Endodermal cell (in vitro differentiated cells): ENCODE results near the gene KDM7A. TPM values are rescaled to one million over a fixed set of nuclear protein-coding genes. Genes with fewer than 3 reads are reported as not detected.

Source experiments
- DNase-seq: peaks from one replicate; pipeline ENCODE4 v3.0.0-alpha.2; 2017
- H3K27ac ChIP-seq: 2 replicates; pipeline ENCODE4 v1.5.1; 2013; ENCODE audit warnings: mild to moderate bottlenecking, low read depth, low read length, moderate library complexity
- H3K27me3 ChIP-seq: 2 replicates; pipeline ENCODE4 v1.6.1; 2013; ENCODE audit warnings: mild to moderate bottlenecking, low read length, moderate library complexity; ENCODE audit not compliant: insufficient read depth, control insufficient read depth, poor library complexity, severe bottlenecking
- H3K36me3 ChIP-seq: 2 replicates; pipeline ENCODE4 v1.7.0; 2013; ENCODE audit warnings: mild to moderate bottlenecking, low read length, moderate library complexity; ENCODE audit not compliant: control insufficient read depth, insufficient read depth
- H3K4me1 ChIP-seq: one replicate; pipeline ENCODE4 v1.7.0; 2013; ENCODE audit warnings: low read length; ENCODE audit not compliant: control insufficient read depth, insufficient read depth
- H3K4me3 ChIP-seq: 2 replicates; pipeline ENCODE4 v1.5.1; 2013; ENCODE audit warnings: mild to moderate bottlenecking, low read length, moderate library complexity
- H3K9ac ChIP-seq: 2 replicates; pipeline ENCODE4 v1.6.1; 2013; ENCODE audit warnings: mild to moderate bottlenecking, low read length, moderate library complexity; ENCODE audit not compliant: poor library complexity, severe bottlenecking; ENCODE audit errors: extremely low read depth
- H3K9me3 ChIP-seq: 2 replicates; pipeline ENCODE4 v1.6.1; 2013; ENCODE audit warnings: mild to moderate bottlenecking, low read length, moderate library complexity; ENCODE audit not compliant: control insufficient read depth
- H3K27ac Mint-ChIP-seq: 2 replicates; pipeline ENCODE4 v1.8.0; 2020; ENCODE audit warnings: mixed read lengths
- H3K27me3 Mint-ChIP-seq: 2 replicates; pipeline ENCODE4 v1.8.0; 2021; ENCODE audit warnings: mild to moderate bottlenecking, mixed read lengths; ENCODE audit not compliant: insufficient read depth
- H3K36me3 Mint-ChIP-seq: 2 replicates; pipeline ENCODE4 v1.8.0; 2020; ENCODE audit warnings: low read depth, mixed read lengths
- H3K4me1 Mint-ChIP-seq: 2 replicates; pipeline ENCODE4 v1.8.0; 2020; ENCODE audit warnings: mixed read lengths
- H3K4me3 Mint-ChIP-seq: 2 replicates; pipeline ENCODE4 v1.8.0; 2020; ENCODE audit warnings: mild to moderate bottlenecking, moderate library complexity, mixed read lengths
- H3K9me3 Mint-ChIP-seq: 2 replicates; pipeline ENCODE4 v1.8.0; 2020; ENCODE audit warnings: mild to moderate bottlenecking, mixed read lengths
- WGBS, 2 experiments: methylation state at CpG; one replicate each; pipeline versions ENCODE4 v1.1.5 to v1.1.7; 2013; ENCODE audit warnings: missing lambda C conversion rate in 2 of 2, mixed read lengths in 1 of 2; ENCODE audit not compliant: insufficient coverage in 1 of 2, insufficient read length in 1 of 2; 5-methylcytosine and 5-hydroxymethylcytosine counted together
- total RNA-seq, 2 donors: library from RNA; stranded (reverse); fragmentation: NEBNext Ultra II Directional in 1 of 2; extraction: Animal tissue kit (Norgen Biotek cat#: 25700) in 1 of 2; gene quantifications; 2 replicates in 1 of 2; 3 replicates in 1 of 2; pipeline ENCODE4 v1.2.1, GENCODE V29; 2021
- TF ChIP-seq, protein P1 (sequence below): fragments of 200-600 bp; sonication (generic); conservative IDR thresholded peaks from 2 replicates; pipeline ENCODE4 v1.5.0; 2021; ENCODE audit warnings: antibody characterized with exemption, mild to moderate bottlenecking

Gene KDM7A
- total RNA-seq, 2 donors from 2014 or later, result 22.9 to 24.5 TPM

- Histone ChIP-seq H3K27me3 (no peaks in the 10 kb centered on the region), H3K27ac (no peak overlapping the region), H3K36me3 (no peaks in the 10 kb centered on the region), H3K4me1 (no peaks in the 10 kb centered on the region), H3K4me3 (no peak overlapping the region), H3K9me3 (peaks cover 20% of the 10 kb centered on the region), H3K9ac (no peak overlapping the region)
- TF ChIP-seq, protein P1, sequence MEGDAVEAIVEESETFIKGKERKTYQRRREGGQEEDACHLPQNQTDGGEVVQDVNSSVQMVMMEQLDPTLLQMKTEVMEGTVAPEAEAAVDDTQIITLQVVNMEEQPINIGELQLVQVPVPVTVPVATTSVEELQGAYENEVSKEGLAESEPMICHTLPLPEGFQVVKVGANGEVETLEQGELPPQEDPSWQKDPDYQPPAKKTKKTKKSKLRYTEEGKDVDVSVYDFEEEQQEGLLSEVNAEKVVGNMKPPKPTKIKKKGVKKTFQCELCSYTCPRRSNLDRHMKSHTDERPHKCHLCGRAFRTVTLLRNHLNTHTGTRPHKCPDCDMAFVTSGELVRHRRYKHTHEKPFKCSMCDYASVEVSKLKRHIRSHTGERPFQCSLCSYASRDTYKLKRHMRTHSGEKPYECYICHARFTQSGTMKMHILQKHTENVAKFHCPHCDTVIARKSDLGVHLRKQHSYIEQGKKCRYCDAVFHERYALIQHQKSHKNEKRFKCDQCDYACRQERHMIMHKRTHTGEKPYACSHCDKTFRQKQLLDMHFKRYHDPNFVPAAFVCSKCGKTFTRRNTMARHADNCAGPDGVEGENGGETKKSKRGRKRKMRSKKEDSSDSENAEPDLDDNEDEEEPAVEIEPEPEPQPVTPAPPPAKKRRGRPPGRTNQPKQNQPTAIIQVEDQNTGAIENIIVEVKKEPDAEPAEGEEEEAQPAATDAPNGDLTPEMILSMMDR, result no peak
- Mint-ChIP-seq H3K4me1 (no peaks in the 10 kb centered on the region), H3K36me3 (no peaks in the 10 kb centered on the region), H3K27me3 (peaks cover 8% of the 10 kb centered on the region), H3K4me3 (no peak overlapping the region), H3K27ac (no peak overlapping the region), H3K9me3 (peaks cover 15% of the 10 kb centered on the region)
- DNase-seq, result no peak
- 91 to 100% methylated on average over 1 to 4 of the region's 4 CpGs for WGBS, 2 experiments
Observed at GRCh38 chr7:140069298-140069949, 107.4 kb downstream of the KDM7A start.

- Mint-ChIP-seq H3K36me3 (no peaks in the 10 kb centered on the region), H3K27me3 (peaks cover 18% of the 10 kb centered on the region), H3K27ac (no peak overlapping the region), H3K4me1 (no peaks in the 10 kb centered on the region), H3K4me3 (no peak overlapping the region), H3K9me3 (peaks cover 15% of the 10 kb centered on the region)
- Histone ChIP-seq H3K4me3 (no peak overlapping the region), H3K9me3 (peaks cover 20% of the 10 kb centered on the region), H3K27me3 (peaks cover 10% of the 10 kb centered on the region), H3K27ac (no peak overlapping the region), H3K36me3 (no peaks in the 10 kb centered on the region), H3K9ac (no peak overlapping the region), H3K4me1 (no peaks in the 10 kb centered on the region)
- no peak for DNase-seq
- WGBS, 2 experiments, result no CpG with 5 or more reads among the region's 2 CpGs
- TF ChIP-seq, protein P1, result no peak
Observed at GRCh38 chr7:140068033-140068432, 108.8 kb downstream of the KDM7A start.

DNA sequence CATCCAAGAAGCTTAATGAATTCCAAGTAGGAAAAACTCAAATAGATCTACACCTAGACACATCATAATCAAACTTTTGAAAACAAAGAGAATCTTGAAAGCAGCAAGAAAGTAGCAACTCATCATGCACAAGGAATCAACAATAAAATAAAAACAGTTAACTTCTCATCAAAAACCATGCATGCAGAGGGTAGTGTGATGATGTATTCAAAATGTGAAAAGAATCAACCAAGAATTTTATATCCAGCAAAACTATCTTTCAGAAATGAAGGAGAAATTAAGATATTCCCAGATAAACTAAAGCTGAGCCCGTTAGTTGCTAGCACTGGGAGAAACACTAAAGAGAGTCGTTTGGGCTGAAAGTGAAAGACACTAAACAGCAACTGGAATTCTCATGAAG lies 109.7 kb downstream of the KDM7A start:
- Mint-ChIP-seq H3K27me3 (peaks cover 22% of the 10 kb centered on the region), H3K27ac (no peak overlapping the region), H3K36me3 (no peaks in the 10 kb centered on the region), H3K4me3 (no peak overlapping the region), H3K4me1 (no peaks in the 10 kb centered on the region), H3K9me3 (peaks cover 15% of the 10 kb centered on the region)
- DNase-seq, result no peak
- Histone ChIP-seq H3K36me3 (no peaks in the 10 kb centered on the region), H3K27me3 (peaks cover 17% of the 10 kb centered on the region), H3K9me3 (peaks cover 20% of the 10 kb centered on the region), H3K4me1 (no peaks in the 10 kb centered on the region), H3K4me3 (no peak overlapping the region), H3K27ac (no peak overlapping the region), H3K9ac (no peak overlapping the region)
- WGBS, 2 experiments, result 92 to 100% methylated on average over 2 of the region's 2 CpGs
- TF ChIP-seq, protein P1, result no peak
